HG02870 (cell line): ENCODE results near the gene CHODL.

Experiments used
- ATAC-seq: cut with Tn5 transposase; IDR thresholded peaks from one replicate; pipeline ENCODE4 v1.9.1; 2021; ENCODE audit warnings: mild to moderate bottlenecking, moderate library complexity; ENCODE audit not compliant: unreplicated experiment

The CHODL gene, protein sequence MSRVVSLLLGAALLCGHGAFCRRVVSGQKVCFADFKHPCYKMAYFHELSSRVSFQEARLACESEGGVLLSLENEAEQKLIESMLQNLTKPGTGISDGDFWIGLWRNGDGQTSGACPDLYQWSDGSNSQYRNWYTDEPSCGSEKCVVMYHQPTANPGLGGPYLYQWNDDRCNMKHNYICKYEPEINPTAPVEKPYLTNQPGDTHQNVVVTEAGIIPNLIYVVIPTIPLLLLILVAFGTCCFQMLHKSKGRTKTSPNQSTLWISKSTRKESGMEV

DNA sequence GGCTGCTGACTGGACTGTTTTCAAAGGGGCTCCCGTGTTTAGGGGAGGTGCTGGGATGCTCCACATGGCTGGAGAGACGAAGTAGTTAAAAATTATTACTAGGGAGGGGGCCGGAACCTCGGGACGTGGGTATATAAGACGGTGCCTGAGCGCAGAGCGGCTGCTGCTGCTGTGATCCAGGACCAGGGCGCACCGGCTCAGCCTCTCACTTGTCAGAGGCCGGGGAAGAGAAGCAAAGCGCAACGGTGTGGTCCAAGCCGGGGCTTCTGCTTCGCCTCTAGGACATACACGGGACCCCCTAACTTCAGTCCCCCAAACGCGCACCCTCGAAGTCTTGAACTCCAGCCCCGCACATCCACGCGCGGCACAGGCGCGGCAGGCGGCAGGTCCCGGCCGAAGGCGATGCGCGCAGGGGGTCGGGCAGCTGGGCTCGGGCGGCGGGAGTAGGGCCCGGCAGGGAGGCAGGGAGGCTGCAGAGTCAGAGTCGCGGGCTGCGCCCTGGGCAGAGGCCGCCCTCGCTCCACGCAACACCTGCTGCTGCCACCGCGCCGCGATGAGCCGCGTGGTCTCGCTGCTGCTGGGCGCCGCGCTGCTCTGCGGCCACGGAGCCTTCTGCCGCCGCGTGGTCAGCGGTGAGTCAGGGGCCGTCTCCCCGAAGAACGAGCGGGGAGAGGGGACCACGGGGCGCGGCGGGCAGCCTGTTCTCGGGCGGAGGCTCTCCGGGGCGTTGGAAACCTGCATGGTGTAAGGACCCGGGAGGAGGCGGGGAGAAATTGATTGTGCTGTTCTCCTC, at the start of gene CHODL:
CHODL (plus strand) TSS at position 163 of the 793 bp plus-strand sequence; CDS start at position 554, 391 bp downstream.
- ATAC-seq = no peak

DNA sequence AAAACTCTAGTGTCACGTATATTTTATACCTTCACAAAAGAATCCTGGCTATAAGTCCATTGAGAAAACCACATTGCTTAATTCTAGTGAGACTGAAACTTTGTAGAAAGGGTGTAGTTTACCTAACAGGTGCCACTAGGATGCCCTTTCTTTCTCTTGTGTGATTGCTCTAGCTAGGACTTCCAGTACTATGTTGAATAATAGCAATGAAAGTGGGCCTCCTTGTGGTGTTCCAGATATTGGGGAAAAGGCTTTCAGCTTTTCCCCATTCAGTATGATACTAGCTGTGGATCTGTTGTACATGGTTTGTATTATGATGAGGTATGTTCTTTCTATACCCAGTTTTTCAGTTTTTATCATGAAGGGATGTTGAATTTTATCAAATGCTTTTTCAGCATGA, 39.7 kb upstream of the CHODL start:
- no peak for ATAC-seq

DNA sequence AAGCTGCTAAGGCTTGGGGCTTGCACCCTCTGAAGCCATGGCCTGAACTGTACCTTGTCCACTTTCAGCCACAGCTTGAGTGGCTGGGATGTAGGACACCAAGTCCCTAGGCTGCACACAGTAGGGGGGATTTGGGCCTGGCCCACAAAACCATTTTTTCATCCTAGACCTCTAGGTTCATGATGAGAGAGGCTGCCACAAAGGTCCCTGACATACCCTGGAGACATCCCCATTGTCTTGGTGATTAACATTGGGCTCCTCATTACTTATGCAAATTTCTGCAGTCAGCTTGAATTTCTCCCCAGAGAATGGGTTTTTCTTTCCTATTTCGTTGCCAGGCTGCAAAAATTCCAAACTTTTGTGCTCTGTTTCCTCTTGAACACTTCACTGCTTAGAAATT, 26.3 kb upstream of the CHODL start:
- ATAC-seq = no peak

DNA sequence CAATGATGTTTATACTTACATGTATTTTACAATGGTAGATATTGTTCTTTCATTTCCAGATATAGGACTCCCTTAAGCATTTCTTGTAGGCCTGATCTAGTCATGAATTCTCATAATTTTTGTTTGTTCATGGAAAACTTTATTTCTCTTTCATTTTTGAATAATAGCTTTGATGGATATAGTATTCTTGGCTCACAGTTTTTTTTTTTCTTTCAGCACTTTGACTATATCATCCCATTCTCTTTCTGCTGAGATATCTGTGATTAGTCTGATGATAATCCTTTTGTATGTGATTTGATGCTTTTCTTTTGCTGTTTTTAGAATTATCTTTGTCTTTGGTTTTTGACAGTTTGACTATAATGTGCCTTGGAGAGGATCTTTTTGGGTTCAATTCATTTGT, 24.1 kb upstream of the CHODL start:
- ATAC-seq = no peak

DNA sequence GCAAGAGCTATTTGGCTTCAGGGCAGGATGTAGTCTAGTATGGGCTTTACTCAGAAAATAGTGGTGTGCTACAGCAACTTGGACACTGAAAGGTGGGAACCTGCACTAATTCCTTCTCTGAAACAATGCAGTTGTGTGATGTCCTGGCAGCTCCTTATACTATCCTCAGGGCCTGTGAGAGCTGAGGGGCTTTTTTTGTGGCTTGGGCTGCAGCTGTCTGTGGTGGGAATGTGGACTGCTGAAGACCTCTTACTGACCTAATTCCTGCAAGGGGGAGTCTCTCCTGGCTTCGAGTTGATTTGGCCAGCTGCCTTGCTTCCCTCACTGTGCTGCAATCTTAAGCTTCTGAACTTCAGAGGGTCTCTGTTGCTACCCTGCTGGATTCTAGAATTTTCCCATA, 22.3 kb upstream of the CHODL start:
- ATAC-seq = no peak

DNA sequence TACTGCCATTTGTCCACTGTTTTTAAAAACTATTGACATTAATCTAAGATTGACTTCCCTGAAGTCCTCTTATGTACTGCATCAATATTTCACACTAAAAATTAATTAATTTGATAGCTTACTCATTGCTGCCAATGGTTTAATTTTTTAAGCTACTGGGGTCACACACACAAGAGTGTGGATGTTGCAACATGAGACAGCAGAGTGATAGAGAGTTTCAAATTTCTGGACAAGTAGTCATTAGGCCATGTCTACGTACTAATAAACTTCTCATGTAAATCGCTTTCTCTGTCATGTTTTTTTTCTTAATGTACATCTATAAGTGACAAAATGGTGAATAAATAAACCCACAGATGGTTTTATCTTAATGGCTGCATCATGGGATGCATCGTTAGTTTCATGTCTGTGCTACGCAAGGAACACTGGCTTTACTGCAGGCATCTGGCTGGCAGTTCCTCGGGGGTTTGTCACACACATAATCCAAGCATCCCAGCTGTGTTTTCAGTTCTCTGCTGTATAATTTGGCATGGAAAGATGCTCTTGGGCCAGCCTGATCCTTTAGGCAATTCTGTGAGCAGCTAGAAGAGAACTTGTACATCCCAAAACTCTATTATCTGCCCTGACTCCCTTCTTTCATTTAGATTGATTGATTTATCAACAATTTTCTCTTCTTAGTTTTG, 16.4 kb upstream of the CHODL start:
- no peak for ATAC-seq

DNA sequence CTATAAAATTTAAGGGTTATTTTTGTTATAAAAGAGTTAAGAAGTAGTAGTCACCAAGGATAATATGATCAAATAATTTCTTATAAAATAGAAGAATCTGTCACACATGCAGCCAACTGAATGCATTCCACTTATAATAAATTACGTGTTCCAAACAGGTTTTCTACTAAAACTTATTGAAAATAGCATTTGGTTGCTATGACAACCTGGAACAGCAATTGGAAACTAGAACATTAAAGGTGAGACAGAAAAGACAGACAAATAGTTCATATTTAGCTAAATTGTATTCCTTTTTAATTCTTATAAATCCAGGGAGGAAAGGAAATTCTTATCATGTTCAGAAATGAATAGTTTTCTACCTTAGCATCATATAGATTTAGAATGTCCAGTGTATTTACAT, 9.1 kb upstream of the CHODL start:
- ATAC-seq = no peak

DNA sequence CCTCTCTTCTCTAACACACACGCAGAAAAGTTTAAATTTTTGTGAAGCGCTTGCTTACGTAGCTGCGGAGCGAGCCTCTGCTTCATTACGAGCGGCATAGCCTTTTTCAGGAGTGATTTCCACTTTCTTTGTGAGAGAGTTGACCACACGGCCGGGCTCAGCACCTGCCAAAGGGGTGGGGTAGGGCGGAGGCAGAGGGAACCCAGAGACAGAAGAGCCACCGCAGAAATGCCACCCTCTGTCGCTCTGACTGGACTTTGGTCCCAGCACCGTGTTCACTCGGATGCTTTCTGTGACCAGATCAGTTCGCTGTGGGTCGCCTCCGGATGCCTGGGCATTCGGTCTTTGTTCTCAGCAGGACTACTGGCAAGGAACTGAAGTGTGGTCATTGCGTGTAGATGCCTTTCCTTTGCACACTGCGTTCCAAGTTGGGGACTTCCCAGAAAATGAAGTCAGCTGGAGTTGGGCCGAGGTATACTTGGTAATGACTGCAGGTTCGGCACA, 883 bp downstream of the CHODL start:
- ATAC-seq = no peak

DNA sequence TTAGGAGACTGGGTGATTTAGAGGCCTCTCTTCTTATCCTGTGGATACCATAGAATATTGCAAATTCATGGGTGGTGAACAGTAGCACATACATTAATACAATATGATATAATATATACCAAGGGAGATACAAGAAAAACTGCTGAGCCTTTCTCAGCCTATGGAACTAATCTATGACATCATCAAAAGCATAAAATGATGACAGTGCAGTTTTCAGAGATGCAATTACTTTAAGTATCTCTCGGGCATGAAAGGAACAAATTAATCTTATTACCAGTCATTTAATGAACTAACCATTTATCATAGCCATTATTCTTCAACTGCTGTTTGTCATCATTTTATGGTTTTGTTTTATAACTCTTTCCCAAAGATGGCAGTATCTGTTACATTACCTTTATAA, 3.5 kb downstream of the CHODL start:
- ATAC-seq = no peak

DNA sequence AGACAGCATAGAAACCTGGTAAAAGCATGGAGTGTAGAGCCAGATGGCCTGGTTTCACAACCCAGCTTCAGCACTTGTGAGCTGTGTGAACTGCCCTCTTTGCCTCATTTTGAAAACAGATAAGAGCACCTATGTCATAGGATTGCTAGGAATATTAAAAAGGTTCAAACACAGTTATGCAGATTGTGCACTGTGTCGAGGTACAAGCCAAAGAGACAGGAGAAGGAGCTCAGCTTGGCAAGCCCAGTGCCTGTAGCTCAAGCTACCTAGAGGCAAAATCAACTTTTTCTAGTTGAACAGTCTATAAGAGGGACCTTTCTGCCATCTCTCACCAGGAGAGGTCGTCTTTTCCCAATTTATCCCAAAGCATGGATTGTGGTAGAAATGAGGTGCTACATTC, 5.0 kb downstream of the CHODL start:
- ATAC-seq = no peak

DNA sequence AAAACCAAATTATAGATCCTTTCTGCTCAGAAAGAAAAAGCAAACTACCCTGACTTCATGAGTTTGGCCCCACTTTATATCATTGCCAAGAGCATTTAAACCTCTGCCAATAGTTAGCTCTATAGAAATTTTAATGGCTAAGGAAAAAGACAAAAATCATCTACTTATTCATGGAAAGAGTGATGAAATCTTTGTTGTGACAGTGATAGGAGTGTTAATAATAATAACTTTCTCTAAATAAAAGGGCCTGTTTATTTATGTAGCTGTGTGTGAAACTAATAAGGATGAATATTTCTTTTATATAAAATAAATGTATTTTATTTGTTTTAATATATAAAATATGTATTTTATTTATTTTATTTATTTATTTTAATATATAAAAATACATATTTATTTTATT, 6.4 kb downstream of the CHODL start:
- ATAC-seq = no peak

DNA sequence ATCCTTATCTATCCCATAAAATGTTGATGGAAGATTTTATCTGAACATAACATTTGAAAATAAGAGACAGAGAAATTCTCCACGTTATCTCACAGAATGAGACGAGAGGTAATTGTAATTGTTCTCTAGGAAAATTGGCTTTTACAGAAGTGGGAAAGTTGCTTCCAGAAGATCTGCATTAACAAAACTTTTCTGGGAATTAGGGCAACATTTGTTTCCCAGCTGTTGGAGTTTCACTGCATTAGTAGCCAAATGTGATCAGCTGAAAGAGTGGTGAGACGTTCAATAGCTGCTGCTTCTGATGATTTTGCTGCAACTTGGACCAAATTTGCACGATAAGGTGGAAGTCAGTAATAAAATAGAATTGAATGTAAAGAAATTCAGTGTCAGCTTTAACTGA, 7.6 kb downstream of the CHODL start:
- ATAC-seq = no peak

DNA sequence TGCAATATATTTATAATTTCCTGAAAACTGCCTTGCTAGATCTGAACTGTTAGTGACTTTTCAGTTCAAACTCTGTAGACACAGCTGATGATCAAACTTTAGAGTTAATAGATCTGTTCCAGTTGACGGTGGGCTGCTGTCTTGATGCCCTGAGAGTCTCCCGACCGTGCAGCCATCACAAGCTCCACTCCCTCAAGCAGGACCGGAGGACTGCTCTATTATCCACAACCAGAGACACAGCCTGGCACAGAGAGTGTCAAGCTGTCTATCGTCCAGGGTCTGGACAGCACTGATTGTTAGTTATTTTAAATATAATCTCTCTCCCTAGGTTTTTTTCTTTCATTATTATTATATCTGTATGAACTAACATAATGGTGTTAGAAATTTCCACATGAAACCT, 8.0 kb downstream of the CHODL start:
- ATAC-seq = no peak

DNA sequence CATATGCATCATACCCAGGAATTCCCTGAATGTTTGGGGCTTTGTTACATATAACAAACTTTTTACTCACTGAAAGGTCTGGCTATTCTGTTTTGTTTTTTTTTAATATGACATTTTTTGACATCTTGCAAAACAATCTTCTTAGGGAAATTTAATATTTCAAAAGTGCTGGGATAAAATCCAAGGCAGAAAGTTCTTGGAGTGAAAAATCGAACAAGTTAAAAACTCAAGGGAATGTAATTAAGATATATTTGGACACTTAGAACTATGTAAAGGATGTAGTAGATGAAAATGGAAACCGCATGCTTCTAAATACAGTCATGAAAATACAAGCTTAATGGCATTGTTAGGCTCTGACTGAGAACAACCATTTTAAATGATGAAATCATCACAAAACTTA, 8.6 kb downstream of the CHODL start:
- no peak for ATAC-seq

DNA sequence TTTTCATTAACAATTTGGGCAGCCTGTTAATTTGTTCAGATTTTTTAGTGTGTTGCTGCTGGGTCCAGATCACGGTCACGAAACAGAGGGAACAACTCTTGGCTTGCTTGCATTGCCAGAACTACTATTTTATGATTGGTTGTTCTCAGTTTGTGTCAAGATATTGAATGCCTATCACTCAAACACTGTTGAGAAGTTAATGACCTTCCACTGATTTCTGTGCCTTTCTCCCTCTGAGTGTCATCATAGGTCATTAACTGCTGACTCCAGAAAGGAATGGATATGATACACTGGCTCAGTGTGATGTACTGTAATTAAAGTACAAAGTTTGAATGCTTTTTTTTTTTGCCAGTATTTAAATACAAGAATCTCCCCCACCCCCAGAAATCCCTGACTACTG, 9.2 kb downstream of the CHODL start:
- ATAC-seq = no peak

DNA sequence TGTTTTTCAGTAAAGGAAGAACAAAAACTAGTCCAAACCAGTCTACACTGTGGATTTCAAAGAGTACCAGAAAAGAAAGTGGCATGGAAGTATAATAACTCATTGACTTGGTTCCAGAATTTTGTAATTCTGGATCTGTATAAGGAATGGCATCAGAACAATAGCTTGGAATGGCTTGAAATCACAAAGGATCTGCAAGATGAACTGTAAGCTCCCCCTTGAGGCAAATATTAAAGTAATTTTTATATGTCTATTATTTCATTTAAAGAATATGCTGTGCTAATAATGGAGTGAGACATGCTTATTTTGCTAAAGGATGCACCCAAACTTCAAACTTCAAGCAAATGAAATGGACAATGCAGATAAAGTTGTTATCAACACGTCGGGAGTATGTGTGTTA, 21.3 kb downstream of the CHODL start:
- ATAC-seq = no peak

DNA sequence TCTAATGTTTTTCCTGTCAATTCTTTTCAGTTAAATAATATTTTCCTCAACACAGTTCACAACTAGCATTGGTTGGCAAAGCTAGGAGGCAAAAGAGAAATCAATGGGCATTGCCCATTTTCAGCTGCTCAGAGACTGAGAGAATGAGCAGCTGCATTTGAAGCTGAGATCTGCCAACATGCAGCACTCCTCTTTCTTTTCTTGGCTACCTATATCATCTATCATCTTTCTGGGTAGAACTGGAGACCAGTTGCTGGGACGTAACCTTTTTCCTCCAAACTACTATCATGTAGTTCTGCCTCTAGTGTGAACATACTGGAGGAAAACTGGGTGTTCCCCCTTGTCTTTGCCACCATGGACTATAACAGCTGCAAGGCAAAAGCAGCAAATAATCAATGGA, 22.9 kb downstream of the CHODL start:
- no peak for ATAC-seq

DNA sequence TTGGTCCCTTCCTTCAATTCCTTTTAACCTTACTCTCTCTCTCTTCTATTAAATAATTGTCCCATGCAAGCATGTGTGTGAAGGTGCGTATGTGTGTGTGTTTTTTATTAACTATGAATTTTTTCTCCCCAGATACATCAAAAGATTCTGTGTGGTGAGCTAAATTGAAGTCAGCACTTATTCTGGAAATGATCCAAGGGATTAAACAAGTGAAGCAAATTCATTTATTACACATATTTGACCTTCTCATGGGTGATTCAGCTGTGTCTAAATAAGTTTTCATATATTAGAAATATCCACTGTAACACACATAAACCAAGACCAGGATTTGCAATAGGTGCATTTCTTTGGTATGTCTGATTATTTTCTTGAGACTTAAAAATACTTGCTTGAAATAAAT, 24.3 kb downstream of the CHODL start:
- ATAC-seq = no peak

DNA sequence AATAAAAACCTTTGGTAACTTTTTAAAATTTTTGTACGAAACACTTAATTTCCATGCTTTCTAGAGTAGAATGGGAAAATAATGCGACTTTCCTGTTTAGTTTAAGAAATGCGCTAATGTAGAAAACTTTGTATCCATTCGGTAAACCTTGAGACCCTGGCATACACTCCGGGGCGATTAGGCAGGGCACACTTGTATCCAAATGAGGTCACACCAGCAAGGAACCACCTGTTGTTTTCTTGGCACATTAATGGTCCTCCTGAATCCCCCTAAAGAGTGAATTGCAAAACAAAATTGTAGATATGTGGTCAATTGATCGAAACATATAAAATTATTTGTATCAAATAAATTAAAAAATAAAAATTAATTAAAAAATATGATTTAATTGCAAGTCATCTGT, 25.2 kb downstream of the CHODL start:
- no peak for ATAC-seq

DNA sequence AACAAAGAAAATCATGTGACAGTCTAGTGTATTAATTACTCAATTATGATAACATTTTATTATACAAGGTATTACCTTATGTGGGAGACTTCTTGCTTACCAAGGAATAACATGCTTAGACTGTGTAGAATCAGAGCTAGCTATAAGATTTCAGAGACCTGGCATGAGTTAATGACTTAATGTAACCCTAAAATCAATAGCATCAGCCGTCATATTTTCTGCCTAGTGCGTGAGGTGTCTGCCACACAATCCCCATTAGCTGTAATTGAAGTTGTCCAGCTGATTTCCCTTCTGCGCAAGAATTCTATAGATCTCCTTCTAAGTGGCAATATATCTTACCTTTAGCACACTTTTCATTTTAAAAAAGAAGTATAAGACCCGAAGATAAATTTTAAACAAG, 28.8 kb downstream of the CHODL start:
- ATAC-seq = no peak

DNA sequence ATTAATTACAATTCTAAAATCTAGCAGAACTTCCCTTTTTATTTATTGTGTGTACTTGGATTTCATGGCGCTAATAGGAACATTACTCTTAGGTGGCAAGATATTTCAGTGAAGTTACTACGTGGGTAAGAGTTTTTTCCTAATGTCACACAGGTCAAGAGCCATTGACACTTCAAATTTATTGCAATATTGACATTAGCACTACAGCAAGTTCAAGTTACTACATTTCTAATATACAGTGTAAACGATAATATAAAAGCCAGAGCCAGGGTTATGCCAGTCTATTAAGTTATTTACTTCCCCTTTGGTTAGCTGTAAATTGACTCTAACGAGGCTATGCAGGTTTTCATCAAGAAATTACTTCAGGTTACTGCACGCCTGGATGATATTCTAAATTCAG, 29.7 kb downstream of the CHODL start:
- no peak for ATAC-seq

DNA sequence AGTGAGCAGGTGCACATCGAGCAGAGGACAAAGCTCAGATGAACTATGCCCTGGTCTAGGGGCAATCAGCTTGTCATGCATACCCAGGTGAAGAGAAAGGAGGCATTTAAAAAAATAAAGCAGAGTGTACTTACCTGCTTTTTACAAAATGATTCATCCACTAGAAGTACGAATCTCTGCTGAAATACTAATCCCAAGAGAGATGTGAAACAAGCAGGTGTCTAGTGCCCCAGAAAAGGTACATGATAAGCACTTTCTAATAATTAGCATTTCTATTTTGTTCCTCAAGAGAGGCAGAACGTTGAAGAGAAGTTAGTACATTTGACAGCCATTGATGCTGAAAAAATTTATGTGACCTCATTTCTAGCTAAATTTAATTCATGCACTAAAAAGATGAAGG, 31.1 kb downstream of the CHODL start:
- ATAC-seq = no peak
